Keratinocyte (primary cell): ENCODE measurements around the gene UBA52. TPM values are rescaled to one million over a fixed set of nuclear protein-coding genes. Genes with fewer than 3 reads are reported as not detected.

ENCODE experiments used
- DNase-seq: peaks from one replicate; pipeline ENCODE4 v3.0.0-alpha.2; 2011; ENCODE audit warnings: low read depth, missing footprints, low spot score
- FAIRE-seq: peaks from 2 replicates; lab custom pipeline; 2011; peaks lifted over from hg19 to GRCh38; lab: Jason Lieb, UNC
- H2AFZ ChIP-seq: 2 replicates; pipeline ENCODE4 v1.6.0; 2012; ENCODE audit warnings: low read length, control low read depth, inconsistent platforms; ENCODE audit not compliant: control insufficient read depth
- H3K27ac ChIP-seq: 2 replicates; pipeline ENCODE4 v1.5.1; 2011; ENCODE audit warnings: low read length; ENCODE audit not compliant: control insufficient read depth, insufficient read depth
- H3K27me3 ChIP-seq: 3 replicates; pipeline ENCODE4 v1.6.0; 2011; ENCODE audit warnings: low read length; ENCODE audit not compliant: control insufficient read depth, insufficient read depth; ENCODE audit errors: extremely low read depth
- H3K36me3 ChIP-seq, 2 experiments: 2 replicates in 1 of 2; 3 replicates in 1 of 2; pipeline ENCODE4 v1.5.1; 2011; ENCODE audit warnings: low read length in 2 of 2, mild to moderate bottlenecking in 1 of 2; ENCODE audit not compliant: control insufficient read depth in 2 of 2, insufficient read depth in 2 of 2; ENCODE audit errors: extremely low read depth in 1 of 2
- H3K4me1 ChIP-seq: 3 replicates; pipeline ENCODE4 v1.5.1; 2011; ENCODE audit warnings: low read length; ENCODE audit not compliant: control insufficient read depth, insufficient read depth; ENCODE audit errors: extremely low read depth
- H3K4me2 ChIP-seq: 3 replicates; pipeline ENCODE4 v1.6.0; 2011; ENCODE audit warnings: low read depth, low read length; ENCODE audit not compliant: control insufficient read depth, insufficient read depth; ENCODE audit errors: extremely low read depth
- H3K4me3 ChIP-seq, 3 experiments: fragments of 200-600 bp in 1 of 3; sonication (generic) in 1 of 3; 2 replicates in 2 of 3; 3 replicates in 1 of 3; pipeline ENCODE4 v1.5.1; 2011 to 2016; ENCODE audit warnings: low read length in 3 of 3, mild to moderate bottlenecking in 3 of 3, control low read depth in 2 of 3, inconsistent platforms in 1 of 3, low read depth in 1 of 3, mixed read lengths in 1 of 3, mixed run types in 1 of 3, moderate library complexity in 1 of 3; ENCODE audit not compliant: control insufficient read depth in 2 of 3, insufficient read depth in 2 of 3; ENCODE audit errors: extremely low read depth in 1 of 3
- H3K79me2 ChIP-seq: 2 replicates; pipeline ENCODE4 v1.6.0; 2012; ENCODE audit warnings: low read length; ENCODE audit not compliant: control insufficient read depth, insufficient read depth
- H3K9ac ChIP-seq: 3 replicates; pipeline ENCODE4 v1.6.0; 2011; ENCODE audit warnings: low read length; ENCODE audit not compliant: control insufficient read depth, insufficient read depth; ENCODE audit errors: extremely low read depth
- H3K9me1 ChIP-seq: 3 replicates; pipeline ENCODE4 v1.6.0; 2011; ENCODE audit warnings: low read length; ENCODE audit not compliant: control insufficient read depth, insufficient read depth; ENCODE audit errors: extremely low read depth
- H3K9me3 ChIP-seq: 2 replicates; pipeline ENCODE4 v1.5.1; 2012; ENCODE audit warnings: low read depth, low read length; ENCODE audit not compliant: control insufficient read depth
- H4K20me1 ChIP-seq: 3 replicates; pipeline ENCODE4 v1.6.0; 2011; ENCODE audit warnings: low read length; ENCODE audit not compliant: control insufficient read depth, insufficient read depth; ENCODE audit errors: extremely low read depth
- CTCF ChIP-seq, 3 experiments: IDR thresholded peaks in 1 of 3; conservative IDR thresholded peaks in 1 of 3; optimal IDR thresholded peaks in 1 of 3; 2 replicates in 2 of 3; 3 replicates in 1 of 3; pipeline versions ENCODE3 to v1.5.1; 2011; ENCODE audit warnings: low read length in 3 of 3, mild to moderate bottlenecking in 3 of 3, moderate library complexity in 2 of 3, control low read depth in 1 of 3, inconsistent platforms in 1 of 3; ENCODE audit not compliant: insufficient read depth in 2 of 3; ENCODE audit errors: extremely low read depth in 1 of 3
- EZH2 ChIP-seq: IDR thresholded peaks from one replicate; pipeline ENCODE4 v1.6.1; 2012; ENCODE audit warnings: inconsistent platforms, mild to moderate bottlenecking, low read length, moderate library complexity
- dilution Hi-C: fragments of 300-500 bp; cut with MboI; formaldehyde crosslinking; loops from one replicate; pipeline ENCODE4 v1.7.0; 2020; ENCODE audit warnings: low sequenced_read_pairs; ENCODE audit not compliant: extremely low pct_ligation_motif_present
- polyA plus RNA-seq, 5 experiments: library from polyadenylated mRNA; depleted of rRNA in 3 of 5; stranded (reverse) in 3 of 5; stranded (forward) in 1 of 5; unstranded in 1 of 5; fragments of >200 nt; gene quantifications; 1 replicate in 1 of 5; 2 replicates in 3 of 5; 3 replicates in 1 of 5; pipeline versions ENCODE4 v1.2.1 to v1.2.3, GENCODE V29; 2011 to 2012; ENCODE audit warnings: missing spikeins in 2 of 5, low read depth in 1 of 5, low replicate concordance in 1 of 5

UBA52 gene
- polyA plus RNA-seq, 1 donor (not counting 4 experiments of a cell fraction or from before 2014, with no cell fraction given) = 1,376 TPM

- no peak for FAIRE-seq
- Histone ChIP-seq H3K36me3 (peaks cover 36 to 50% of the 10 kb centered on the region in 2 experiments), H3K27ac (no peak overlapping the region), H3K9me3 (no peaks in the 10 kb centered on the region), H3K4me1 (no peaks in the 10 kb centered on the region), H3K9ac (no peak overlapping the region), H4K20me1 (no peaks in the 10 kb centered on the region), H3K27me3 (no peaks in the 10 kb centered on the region), H3K9me1 (no peaks in the 10 kb centered on the region), H2AFZ (no peak overlapping the region), H3K4me2 (no peak overlapping the region), H3K4me3 (no peak overlapping the region), H3K79me2 (no peaks in the 10 kb centered on the region)
- DNase-seq = no peak
- dilution Hi-C loops = no loop called here
- no peak for TF ChIP-seq CTCF (optimal IDR thresholded peaks at IDR 0.05 in 1 of 3, IDR thresholded peaks at IDR 0.05 in 1 of 3, conservative IDR thresholded peaks at IDR 0.05 in 1 of 3; ENCODE audit: extremely low read depth in 1 of 3, insufficient read depth in 2 of 3, low read length in 3 of 3)
- TF ChIP-seq EZH2 = no peak
Observed at GRCh38 chr19:18536475-18536874, 35.2 kb upstream of the UBA52 start.

- no peaks in the 10 kb centered on the region for H4K20me1 ChIP-seq
- H3K27ac ChIP-seq = no peak overlapping the region
- H3K9me3 ChIP-seq = no peaks in the 10 kb centered on the region
- H3K36me3 ChIP-seq = peaks cover 27 to 46% of the 10 kb centered on the region in 2 experiments
- no peaks in the 10 kb centered on the region for H3K9me1 ChIP-seq
- H3K4me3 ChIP-seq = no peak overlapping the region
- no peak overlapping the region for H2AFZ ChIP-seq
- H3K79me2 ChIP-seq = peaks cover 8% of the 10 kb centered on the region
- DNase-seq = no peak
- no peaks in the 10 kb centered on the region for H3K27me3 ChIP-seq
- H3K4me1 ChIP-seq = peaks cover 4% of the 10 kb centered on the region
- dilution Hi-C loops = no loop called here
- H3K4me2 ChIP-seq = no peak overlapping the region
- TF ChIP-seq CTCF (optimal IDR thresholded peaks at IDR 0.05 in 1 of 3, IDR thresholded peaks at IDR 0.05 in 1 of 3, conservative IDR thresholded peaks at IDR 0.05 in 1 of 3; ENCODE audit: extremely low read depth in 1 of 3, insufficient read depth in 2 of 3, low read length in 3 of 3) = no peak
- no peak for TF ChIP-seq EZH2
- no peak overlapping the region for H3K9ac ChIP-seq
- no peak for FAIRE-seq
Observed at GRCh38 chr19:18537431-18537830, 34.2 kb upstream of the UBA52 start.
